Measurements from ENCODE around the gene TGFB2. TPM values are rescaled to one million over a fixed set of nuclear protein-coding genes. Genes with fewer than 3 reads are reported as not detected.

Gene TGFB2
- total RNA-seq, 4 donors from 2014 or later: 5.3 to 12.6 (median 6.1) TPM

GRCh38 chr1:218347723-218348627 lies 2.8 kb downstream of the TGFB2 start:
- H3K27ac ChIP-seq (replicated peaks in 1 of 4): peak overlapping the region; percentile 83 to 91 (median 90)
- 9% methylated on average over 9 of the region's 9 CpGs for WGBS
- no peaks in the 10 kb centered on the region for H3K27me3 ChIP-seq
- TF ChIP-seq EP300 (IDR thresholded peaks at IDR 0.05) (no peak), CTCF (IDR thresholded peaks at IDR 0.05) (no peak), POLR2A (IDR thresholded peaks at IDR 0.05; ENCODE audit: low read depth) (no peak), POLR2AphosphoS5 (IDR thresholded peaks at IDR 0.05) (no peak)
- H3K4me3 ChIP-seq: peak overlapping the region; percentile 69 to 78 (median 74)
- peaks cover 11 to 55% (median 52%) of the 10 kb centered on the region in 4 donors for H3K4me1 ChIP-seq
- DNase-seq (ENCODE audit: extremely low spot score): no peak
- no peaks in the 10 kb centered on the region for H3K36me3 ChIP-seq
- H3K9me3 ChIP-seq: no peaks in the 10 kb centered on the region
- intact Hi-C loops (cut with DNase I): loop anchor here (5.0 to 10.0 kb wide), 4 partner anchors 147 to 827 kb away; partner anchors contain the start of gene LYPLAL1

GRCh38 chr1:218348628-218349071 lies 3.5 kb downstream of the TGFB2 start:
- Histone ChIP-seq H3K4me3 (peak overlapping the region; percentile 69 to 78 (median 74)), H3K27me3 (no peaks in the 10 kb centered on the region), H3K9me3 (no peaks in the 10 kb centered on the region), H3K36me3 (no peaks in the 10 kb centered on the region), H3K4me1 (peaks cover 11 to 55% (median 52%) of the 10 kb centered on the region in 4 donors), H3K27ac (replicated peaks in 1 of 4) (peak overlapping the region; percentile 83 to 91 (median 90))
- intact Hi-C loops (cut with DNase I): loop anchor here (5.0 to 10.0 kb wide), 4 partner anchors 146 to 826 kb away; partner anchors contain the start of gene LYPLAL1
- WGBS: 30% methylated on average over 3 of the region's 3 CpGs
- no peak for DNase-seq (ENCODE audit: extremely low spot score)
- TF ChIP-seq CTCF (IDR thresholded peaks at IDR 0.05): no peak
- peak in 1 of 2 donors; percentile 14 for TF ChIP-seq POLR2AphosphoS5 (IDR thresholded peaks at IDR 0.05)

DNA sequence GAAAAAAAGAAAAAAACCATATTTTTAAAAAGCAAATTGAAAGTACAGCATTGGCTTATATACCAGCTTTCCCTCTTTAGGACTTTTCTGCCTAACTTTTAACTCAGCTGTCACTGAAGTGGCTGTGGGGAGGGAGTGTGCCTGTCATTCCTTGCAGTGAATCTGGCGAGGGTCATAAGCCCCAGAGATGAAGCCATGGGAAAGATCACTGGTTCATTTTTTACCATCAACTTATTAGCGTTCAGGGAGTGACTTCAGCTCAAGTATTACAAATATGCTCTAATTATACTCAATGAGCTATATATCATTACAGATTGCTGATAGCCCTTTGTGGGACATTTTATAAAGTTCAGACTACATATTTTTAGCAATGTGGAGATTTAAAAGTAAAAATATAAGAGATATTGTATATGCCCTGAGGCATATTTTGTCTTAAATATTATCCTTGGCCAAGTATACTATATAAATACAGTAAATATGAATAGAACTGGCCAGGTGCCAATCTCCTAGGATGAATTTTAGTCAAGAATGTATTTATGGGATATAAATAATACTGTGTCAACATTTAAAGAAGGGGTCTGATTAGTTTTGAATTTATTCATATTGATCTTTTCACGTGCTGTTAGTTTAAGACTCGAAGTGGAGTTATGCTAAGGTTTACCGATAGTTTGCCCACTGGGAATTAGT lies 4.4 kb downstream of the TGFB2 start:
- Histone ChIP-seq H3K4me1 (peaks cover 11 to 54% (median 50%) of the 10 kb centered on the region in 4 donors), H3K36me3 (no peaks in the 10 kb centered on the region), H3K27me3 (no peaks in the 10 kb centered on the region), H3K9me3 (no peaks in the 10 kb centered on the region), H3K27ac (replicated peaks in 1 of 4) (peak overlapping the region; percentile 83 to 91 (median 90)), H3K4me3 (peak overlapping the region; percentile 69 to 78 (median 74))
- no peak for DNase-seq (ENCODE audit: extremely low spot score)
- WGBS: 43% methylated on average over 5 of the region's 5 CpGs
- no peak for TF ChIP-seq EP300 (IDR thresholded peaks at IDR 0.05)
- no peak for TF ChIP-seq POLR2AphosphoS5 (IDR thresholded peaks at IDR 0.05)
- TF ChIP-seq CTCF (IDR thresholded peaks at IDR 0.05): no peak
- no peak for TF ChIP-seq POLR2A (IDR thresholded peaks at IDR 0.05; ENCODE audit: low read depth)
- intact Hi-C loops (cut with DNase I): loop anchor here (5.0 to 10.0 kb wide), 4 partner anchors 145 to 825 kb away; partner anchors contain the start of gene LYPLAL1

DNA sequence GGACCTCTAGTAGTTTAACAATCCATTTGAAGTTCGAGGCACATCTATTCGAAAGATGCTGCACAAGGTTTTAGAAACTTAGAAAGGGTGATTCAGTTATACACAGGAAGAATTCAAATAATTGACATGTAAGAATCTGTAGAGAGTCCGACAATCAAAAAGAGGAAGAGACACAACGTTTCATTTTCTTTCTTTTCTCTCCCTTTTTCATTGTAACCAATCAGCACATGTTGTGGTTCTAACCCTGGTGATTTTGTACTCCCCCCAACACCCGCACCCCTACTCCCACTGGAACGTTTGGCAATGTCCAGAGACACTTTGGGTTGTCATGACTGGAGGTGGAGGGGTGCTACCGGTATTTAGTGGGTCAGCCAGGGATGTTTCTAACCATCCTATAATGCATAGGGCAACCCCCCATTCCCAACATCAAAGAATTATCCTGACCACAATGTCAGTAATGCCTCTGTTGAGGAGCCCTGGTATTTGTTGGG lies 4.9 kb downstream of the TGFB2 start:
- 53% methylated on average over 7 of the region's 7 CpGs for WGBS
- Histone ChIP-seq H3K4me3 (peak overlapping the region in 2 of 4 donors; percentile 24 to 73), H3K4me1 (peaks cover 6 to 53% (median 45%) of the 10 kb centered on the region in 4 donors), H3K9me3 (no peaks in the 10 kb centered on the region), H3K27ac (replicated peaks in 1 of 4) (peak overlapping the region; percentile 83 to 91 (median 90)), H3K36me3 (no peaks in the 10 kb centered on the region), H3K27me3 (no peaks in the 10 kb centered on the region)
- TF ChIP-seq POLR2A (IDR thresholded peaks at IDR 0.05; ENCODE audit: low read depth) (no peak), POLR2AphosphoS5 (IDR thresholded peaks at IDR 0.05) (no peak), EP300 (IDR thresholded peaks at IDR 0.05) (no peak), CTCF (IDR thresholded peaks at IDR 0.05) (no peak)
- DNase-seq (ENCODE audit: extremely low spot score): no peak
- intact Hi-C loops (cut with DNase I): no loop called here
